Subcutaneous abdominal adipose tissue (tissue), 5 donors: Measurements from ENCODE around the gene ATL3.
A peak's percentile ranks its signal among the peaks of the same experiment; 100 is the strongest.

ENCODE experiments used
- H3K27ac ChIP-seq: one replicate; pipeline ENCODE4 v1.7.0; 2013; ENCODE audit warnings: low read depth, mild to moderate bottlenecking, inconsistent platforms, low read length, moderate library complexity
- H3K27me3 ChIP-seq, 5 donors: one replicate each; pipeline ENCODE4 v1.7.0; 2013; ENCODE audit warnings: low read length in 5 of 5, inconsistent platforms in 1 of 5; ENCODE audit not compliant: control insufficient read depth in 5 of 5, insufficient read depth in 4 of 5
- H3K36me3 ChIP-seq, 5 donors: one replicate each; pipeline ENCODE4 v1.7.0; 2013; ENCODE audit warnings: low read length in 5 of 5; ENCODE audit not compliant: control insufficient read depth in 5 of 5, insufficient read depth in 5 of 5
- H3K4me1 ChIP-seq, 5 donors: one replicate each; pipeline ENCODE4 v1.7.0; 2013; ENCODE audit warnings: low read length in 5 of 5, mild to moderate bottlenecking in 3 of 5, moderate library complexity in 1 of 5; ENCODE audit not compliant: control insufficient read depth in 5 of 5, insufficient read depth in 5 of 5
- H3K4me3 ChIP-seq, 5 donors: one replicate each; pipeline ENCODE4 v1.7.0; 2013; ENCODE audit warnings: low read length in 5 of 5, low read depth in 1 of 5
- H3K9ac ChIP-seq, 5 donors: one replicate each; pipeline ENCODE4 v1.7.0; 2013; ENCODE audit warnings: low read length in 5 of 5, mild to moderate bottlenecking in 4 of 5, moderate library complexity in 3 of 5
- H3K9me3 ChIP-seq, 5 donors: one replicate each; pipeline ENCODE4 v1.7.0; 2013; ENCODE audit warnings: low read length in 5 of 5; ENCODE audit not compliant: control insufficient read depth in 5 of 5
- donor health status: healthy.
- donor health status: healthy.
- donor health status: healthy.
- donor health status: healthy.
- donor health status: healthy.

ATL3 gene

DNA sequence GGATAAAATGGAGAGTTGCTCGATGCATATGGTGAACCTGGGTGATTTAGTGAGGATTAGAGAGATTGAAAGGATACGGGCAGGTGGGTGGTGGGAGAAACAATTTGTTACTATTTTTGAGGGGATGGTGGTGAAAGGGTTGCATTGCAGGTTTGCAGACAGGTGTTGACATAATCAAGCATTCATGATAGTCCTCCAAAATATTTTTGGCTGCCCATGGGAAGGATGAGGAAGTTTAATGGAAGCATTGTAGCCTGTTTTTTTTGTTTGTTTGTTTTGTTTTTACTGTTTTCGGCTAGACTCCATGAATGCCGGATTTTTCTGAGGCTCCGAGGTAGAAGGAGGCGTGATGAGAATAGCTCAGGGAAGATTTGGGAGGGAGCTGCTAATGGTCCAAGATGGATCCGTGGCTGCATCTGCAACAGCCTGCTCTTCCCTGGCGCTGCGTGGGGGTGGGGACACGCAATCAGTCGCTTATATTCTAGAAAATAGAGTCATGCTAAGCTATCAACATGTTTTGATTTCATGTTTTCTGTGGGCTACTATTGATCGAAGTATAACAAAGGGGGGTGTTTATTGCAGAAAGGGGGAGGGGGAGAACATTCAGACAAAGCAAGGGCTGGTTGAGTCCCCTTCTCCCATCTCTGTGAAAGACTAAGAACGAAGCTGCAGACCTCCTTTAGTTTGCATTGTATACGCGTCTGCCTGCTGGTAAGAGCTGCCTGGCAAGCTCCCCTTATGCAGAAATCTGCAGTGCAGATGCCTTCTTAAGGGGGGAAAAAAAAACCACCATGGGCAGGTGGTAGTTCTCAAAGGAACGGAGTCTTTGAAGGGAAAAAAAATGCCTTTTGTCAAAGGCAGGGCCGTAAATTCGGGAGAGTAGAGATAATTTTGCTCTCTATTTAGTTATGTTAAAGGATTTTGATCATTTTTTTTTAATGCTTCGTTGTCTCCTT is 11.2 kb upstream of the ATL3 start:
- Histone ChIP-seq H3K4me3 (peak overlapping the region; percentile 77 to 99 (median 93)), H3K27me3 (no peaks in the 10 kb centered on the region), H3K9ac (peak overlapping the region; percentile 57 to 99 (median 97)), H3K27ac (peak overlapping the region; percentile 99), H3K36me3 (no peaks in the 10 kb centered on the region), H3K9me3 (no peaks in the 10 kb centered on the region), H3K4me1 (peaks cover 3 to 56% (median 54%) of the 10 kb centered on the region in 5 donors)

- H3K4me1 ChIP-seq, result peaks cover 3 to 47% (median 45%) of the 10 kb centered on the region in 5 donors
- peak within 1 kb of the TSS; percentile 57 to 99 (median 97) for H3K9ac ChIP-seq
- H3K9me3 ChIP-seq, result no peaks in the 10 kb centered on the region
- no peaks in the 10 kb centered on the region for H3K36me3 ChIP-seq
- no peaks in the 10 kb centered on the region for H3K27me3 ChIP-seq
- H3K27ac ChIP-seq, result peak within 1 kb of the TSS; percentile 99
- peak within 1 kb of the TSS; percentile 77 to 99 (median 93) for H3K4me3 ChIP-seq
Observed at GRCh38 chr11:63681321-63682065, 10.3 kb upstream of the ATL3 start, which contains the start of gene RTN3. TSS of gene RTN3 (plus strand) at chr11:63681500. CDS start at chr11:63681637, 137 bp downstream.

DNA sequence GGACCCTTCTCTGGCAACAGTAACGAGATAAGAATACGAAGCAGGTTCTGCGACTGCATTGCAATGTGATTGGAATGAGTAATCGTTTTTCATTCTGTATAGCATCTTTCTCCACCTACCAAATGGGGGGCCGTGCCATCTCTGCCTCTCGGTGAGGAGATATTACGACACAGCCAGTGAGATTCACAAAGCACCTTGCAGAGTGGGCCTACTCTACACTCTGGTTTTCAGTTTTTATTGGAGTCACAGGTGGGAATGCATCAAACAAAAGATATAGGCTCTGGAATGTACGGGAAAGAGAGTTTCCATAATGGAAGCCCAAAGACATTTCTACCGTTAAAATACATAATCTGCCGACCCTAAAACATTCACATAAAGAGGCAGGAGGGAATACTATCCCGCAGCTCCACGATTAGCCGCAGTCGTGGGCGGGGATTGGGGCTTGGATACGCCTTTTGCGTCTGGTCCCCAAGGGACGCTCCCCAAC is 9.7 kb upstream of the ATL3 start:
- H3K27me3 ChIP-seq, result no peaks in the 10 kb centered on the region
- peaks cover 3 to 44% (median 41%) of the 10 kb centered on the region in 5 donors for H3K4me1 ChIP-seq
- no peaks in the 10 kb centered on the region for H3K9me3 ChIP-seq
- H3K9ac ChIP-seq, result peak overlapping the region in 4 of 5 donors; percentile 32 to 66 (median 40)
- no peaks in the 10 kb centered on the region for H3K36me3 ChIP-seq
- peak overlapping the region; percentile 33 for H3K27ac ChIP-seq
- H3K4me3 ChIP-seq, result peak overlapping the region; percentile 58 to 93 (median 77)

- no peaks in the 10 kb centered on the region for H3K36me3 ChIP-seq
- H3K27ac ChIP-seq, result peak overlapping the region; percentile 98
- H3K9me3 ChIP-seq, result no peaks in the 10 kb centered on the region
- no peaks in the 10 kb centered on the region for H3K27me3 ChIP-seq
- peaks cover 0 to 40% (median 30%) of the 10 kb centered on the region in 5 donors for H3K4me1 ChIP-seq
- H3K9ac ChIP-seq, result peak overlapping the region in 1 of 5 donors; percentile 32
- no peak overlapping the region for H3K4me3 ChIP-seq
Observed at GRCh38 chr11:63673579-63673978, 2.4 kb upstream of the ATL3 start.

GRCh38 chr11:63672936-63673539 is 1.9 kb upstream of the ATL3 start:
- Histone ChIP-seq H3K9ac (peak overlapping the region in 1 of 5 donors; percentile 32), H3K9me3 (no peaks in the 10 kb centered on the region), H3K4me3 (no peak overlapping the region), H3K27ac (peak overlapping the region; percentile 98), H3K4me1 (peaks cover 2 to 45% (median 34%) of the 10 kb centered on the region in 5 donors), H3K36me3 (no peaks in the 10 kb centered on the region), H3K27me3 (no peaks in the 10 kb centered on the region)

- Histone ChIP-seq H3K4me3 (peak overlapping the region in 1 of 5 donors; percentile 79), H3K27ac (peak overlapping the region; percentile 98)
Observed at GRCh38 chr11:63672156-63672463, 934 bp upstream of the ATL3 start.

DNA sequence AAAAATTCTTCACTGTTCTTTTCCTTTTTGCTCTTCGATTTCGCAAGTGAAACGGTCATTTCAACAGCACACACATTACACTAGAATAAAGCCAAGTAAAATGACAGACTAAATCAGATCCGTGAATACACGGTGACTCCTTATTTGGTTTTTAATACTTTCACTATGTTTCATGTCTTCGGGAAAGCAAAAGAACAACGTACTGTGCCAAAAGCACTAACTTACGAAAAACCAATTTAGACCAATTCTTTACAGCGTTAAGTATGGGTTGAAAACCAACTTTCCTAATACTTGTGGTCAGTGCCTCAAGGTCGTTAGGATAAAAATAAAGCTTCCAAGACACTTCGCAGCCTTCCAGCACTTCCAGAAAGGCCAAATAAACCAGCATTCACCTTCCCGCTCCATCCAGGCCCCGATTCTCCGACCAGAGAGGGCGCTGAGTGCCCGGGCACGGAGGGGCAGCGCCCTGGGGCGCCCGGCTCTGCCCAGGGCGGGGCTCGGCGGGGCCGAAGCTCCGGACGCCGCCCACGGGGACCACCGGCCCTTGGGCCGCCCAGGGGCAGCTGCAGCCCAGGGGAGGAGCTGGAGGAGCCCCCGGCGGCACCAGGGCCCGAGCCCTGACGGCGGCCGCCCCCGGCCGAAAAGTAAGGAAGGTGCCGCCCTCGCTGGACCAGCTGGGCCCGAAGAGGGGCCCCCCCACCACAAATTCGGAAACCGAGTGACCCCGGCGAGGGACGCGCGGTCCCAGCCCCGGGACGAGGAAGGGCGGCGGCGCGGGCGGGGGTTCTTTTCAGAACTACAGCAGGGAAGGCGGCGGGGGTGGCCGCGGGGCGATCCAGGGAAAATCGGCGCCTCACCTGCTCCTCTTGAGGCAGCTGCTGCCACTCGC is 499 bp downstream of the ATL3 start:
- Histone ChIP-seq H3K36me3 (peaks cover 0 to 3% (median 0%) of the 10 kb centered on the region in 5 donors), H3K9me3 (no peaks in the 10 kb centered on the region), H3K27ac (peak overlapping the region; percentile 98), H3K4me1 (peaks cover 5 to 68% (median 56%) of the 10 kb centered on the region in 5 donors), H3K9ac (peak overlapping the region; percentile 65 to 99 (median 88)), H3K4me3 (peak overlapping the region; percentile 64 to 81 (median 78)), H3K27me3 (no peaks in the 10 kb centered on the region)

More at GRCh38 chr11:63672156-63672463, 934 bp upstream of the ATL3 start:
- no peaks in the 10 kb centered on the region for H3K36me3 ChIP-seq
- H3K27me3 ChIP-seq, result no peaks in the 10 kb centered on the region
- peak overlapping the region in 4 of 5 donors; percentile 78 to 99 (median 93) for H3K9ac ChIP-seq
- H3K4me1 ChIP-seq, result peaks cover 5 to 55% (median 44%) of the 10 kb centered on the region in 5 donors
- H3K9me3 ChIP-seq, result no peaks in the 10 kb centered on the region

DNA sequence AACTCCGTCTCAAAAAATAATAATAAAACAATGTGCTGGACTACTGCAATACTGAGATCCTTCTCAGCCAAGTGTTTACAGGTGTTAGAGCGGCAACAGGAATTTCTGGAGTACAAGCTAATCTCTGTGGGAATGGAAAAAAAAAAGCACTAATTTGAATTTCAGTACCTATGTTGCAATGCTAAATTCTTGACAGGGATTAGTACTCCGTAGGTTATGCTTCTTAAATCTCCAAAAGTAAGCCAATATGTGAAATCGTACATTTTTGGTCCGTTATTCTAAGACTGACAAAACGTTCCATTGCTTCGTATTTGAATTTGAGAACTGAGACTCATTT is 1.1 kb downstream of the ATL3 start:
- H3K4me1 ChIP-seq, result peaks cover 5 to 68% (median 56%) of the 10 kb centered on the region in 5 donors
- peak overlapping the region; percentile 64 to 81 (median 78) for H3K4me3 ChIP-seq
- no peaks in the 10 kb centered on the region for H3K27me3 ChIP-seq
- no peaks in the 10 kb centered on the region for H3K9me3 ChIP-seq
- peak overlapping the region; percentile 98 for H3K27ac ChIP-seq
- peaks cover 0 to 3% (median 0%) of the 10 kb centered on the region in 5 donors for H3K36me3 ChIP-seq
- H3K9ac ChIP-seq, result peak overlapping the region; percentile 60 to 99 (median 88)
